HEK293 (cell line): ENCODE results near the gene RING1.

Experiments
- CTCF ChIA-PET: fragments of 350-600 bp; formaldehyde crosslinking; extraction: SDS; loops from one replicate; lab custom pipeline; 2021; ENCODE audit warnings: antibody characterized with exemption; lab: Yijun Ruan, JAX
- POLR2A ChIA-PET: fragments of 300-600 bp; formaldehyde crosslinking; extraction: SDS; loops from one replicate; lab custom pipeline; 2020; ENCODE audit warnings: antibody characterized with exemption, inconsistent platforms; lab: Yijun Ruan, JAX
- H3K27ac ChIP-seq: fragments of 200-500 bp; sonication (Bioruptor generic); 2 replicates; pipeline ENCODE4 v1.5.1; 2014; ENCODE audit warnings: low read depth, low read length, control low read depth, inconsistent platforms; ENCODE audit errors: extremely low read depth
- H3K36me3 ChIP-seq, 2 experiments: fragments of 200-500 bp in 1 of 2; sonication (Bioruptor generic) in 1 of 2; 1 replicate in 1 of 2; 2 replicates in 1 of 2; pipeline ENCODE4 v1.5.1; 2014 to 2017; ENCODE audit warnings: inconsistent platforms in 2 of 2, low read length in 2 of 2; ENCODE audit not compliant: control insufficient read depth in 2 of 2, insufficient read depth in 1 of 2
- H3K4me1 ChIP-seq: fragments of 200-500 bp; sonication (Bioruptor generic); 2 replicates; pipeline ENCODE4 v1.5.1; 2014; ENCODE audit warnings: mild to moderate bottlenecking, low read length, inconsistent platforms; ENCODE audit not compliant: control insufficient read depth, insufficient read depth
- H3K4me3 ChIP-seq: 2 replicates; pipeline ENCODE4 v1.5.1; 2011; ENCODE audit warnings: low read depth, mild to moderate bottlenecking, control low read depth, low read length, moderate library complexity
- H3K9me3 ChIP-seq: fragments of 200-500 bp; sonication (Bioruptor generic); 2 replicates; pipeline ENCODE4 v1.5.1; 2014; ENCODE audit warnings: low read depth, low read length, inconsistent platforms; ENCODE audit not compliant: control insufficient read depth, insufficient read depth
- BCL11A ChIP-seq: fragments of 450-650 bp; formaldehyde crosslinking; IDR thresholded peaks from 2 replicates; pipeline ENCODE4 v1.5.1; 2016; ENCODE audit warnings: low read depth, missing biosample characterization, missing genetic modification characterization
- BCL11B ChIP-seq: fragments of 450-650 bp; formaldehyde crosslinking; IDR thresholded peaks from 2 replicates; pipeline ENCODE4 v1.5.1; 2016; ENCODE audit warnings: low read depth, missing biosample characterization, missing genetic modification characterization
- HOXC10 ChIP-seq: sonication (generic); formaldehyde crosslinking; IDR thresholded peaks from 2 replicates; pipeline ENCODE4 v1.8.1; 2023; ENCODE audit warnings: mild to moderate bottlenecking, missing genetic modification reagents
- HOXD13 ChIP-seq: sonication (generic); formaldehyde crosslinking; IDR thresholded peaks from 2 replicates; pipeline ENCODE4 v1.8.0; 2022; ENCODE audit warnings: missing genetic modification reagents, borderline replicate concordance
- INSM2 ChIP-seq: fragments of 450-650 bp; formaldehyde crosslinking; IDR thresholded peaks from 2 replicates; pipeline ENCODE4 v1.5.1; 2016; ENCODE audit warnings: missing biosample characterization, missing genetic modification characterization
- KLF10 ChIP-seq: fragments of 450-650 bp; IDR thresholded peaks from 2 replicates; pipeline ENCODE4 v1.5.1; 2018; ENCODE audit warnings: missing biosample characterization, mild to moderate bottlenecking, missing genetic modification characterization
- MEIS1 ChIP-seq: sonication (generic); formaldehyde crosslinking; IDR thresholded peaks from 2 replicates; pipeline ENCODE4 v1.8.1; 2022; ENCODE audit warnings: missing genetic modification reagents, mild to moderate bottlenecking, borderline replicate concordance
- MYNN ChIP-seq: fragments of 450-650 bp; formaldehyde crosslinking; IDR thresholded peaks from 2 replicates; pipeline ENCODE4 v1.5.1; 2016; ENCODE audit warnings: missing biosample characterization, missing genetic modification characterization, borderline replicate concordance
- PATZ1 ChIP-seq: fragments of 450-650 bp; formaldehyde crosslinking; IDR thresholded peaks from 2 replicates; pipeline ENCODE4 v1.5.1; 2016; ENCODE audit warnings: missing biosample characterization, missing genetic modification characterization
- PRDM4 ChIP-seq: fragments of 450-650 bp; formaldehyde crosslinking; IDR thresholded peaks from 2 replicates; pipeline ENCODE4 v1.5.1; 2017; ENCODE audit warnings: missing biosample characterization, missing genetic modification characterization
- ZBTB20 ChIP-seq: fragments of 450-650 bp; formaldehyde crosslinking; IDR thresholded peaks from 2 replicates; pipeline ENCODE4 v1.5.1; 2016; ENCODE audit warnings: missing biosample characterization, missing genetic modification characterization
- ZBTB8A ChIP-seq: fragments of 450-650 bp; formaldehyde crosslinking; IDR thresholded peaks from 2 replicates; pipeline ENCODE4 v1.5.1; 2016; ENCODE audit warnings: missing biosample characterization, missing genetic modification characterization
- ZFP37 ChIP-seq: fragments of 450-650 bp; formaldehyde crosslinking; IDR thresholded peaks from 2 replicates; pipeline ENCODE4 v1.5.1; 2016; ENCODE audit warnings: missing biosample characterization, missing genetic modification characterization
- ZFP41 ChIP-seq: fragments of 450-650 bp; formaldehyde crosslinking; IDR thresholded peaks from 2 replicates; pipeline ENCODE4 v1.5.1; 2016; ENCODE audit warnings: missing biosample characterization, missing genetic modification characterization, borderline replicate concordance
- ZNF169 ChIP-seq: fragments of 450-650 bp; formaldehyde crosslinking; IDR thresholded peaks from 2 replicates; pipeline ENCODE4 v1.5.1; 2016; ENCODE audit warnings: missing biosample characterization, missing genetic modification characterization
- ZNF214 ChIP-seq: fragments of 450-650 bp; formaldehyde crosslinking; IDR thresholded peaks from 2 replicates; pipeline ENCODE4 v1.5.1; 2017; ENCODE audit warnings: missing biosample characterization, mild to moderate bottlenecking, missing genetic modification characterization, borderline replicate concordance
- ZNF266 ChIP-seq: fragments of 450-650 bp; formaldehyde crosslinking; IDR thresholded peaks from 2 replicates; pipeline ENCODE4 v1.5.1; 2016; ENCODE audit warnings: missing biosample characterization, missing genetic modification characterization, low read depth
- ZNF311 ChIP-seq: fragments of 450-650 bp; formaldehyde crosslinking; IDR thresholded peaks from 2 replicates; pipeline ENCODE4 v1.5.1; 2017; ENCODE audit warnings: missing biosample characterization, missing genetic modification characterization, borderline replicate concordance
- ZNF404 ChIP-seq: fragments of 450-650 bp; formaldehyde crosslinking; IDR thresholded peaks from 2 replicates; pipeline ENCODE4 v1.5.1; 2017; ENCODE audit warnings: missing biosample characterization, missing genetic modification characterization
- ZNF501 ChIP-seq: fragments of 450-650 bp; formaldehyde crosslinking; IDR thresholded peaks from 2 replicates; pipeline ENCODE4 v1.5.1; 2016; ENCODE audit warnings: missing biosample characterization, missing genetic modification characterization
- ZNF664 ChIP-seq: fragments of 450-650 bp; formaldehyde crosslinking; IDR thresholded peaks from 2 replicates; pipeline ENCODE4 v1.5.1; 2016; ENCODE audit warnings: missing biosample characterization, missing genetic modification characterization
- ZNF677 ChIP-seq: fragments of 450-650 bp; IDR thresholded peaks from 2 replicates; pipeline ENCODE4 v1.5.0; 2018; ENCODE audit warnings: missing biosample characterization, mild to moderate bottlenecking, missing genetic modification characterization, moderate library complexity

The RING1 gene

GRCh38 chr6:33201147-33201545 lies 7.2 kb upstream of the RING1 start (continued):
- TF ChIP-seq HOXD13 (CRISPR knock-in tag): no peak
- no peak for TF ChIP-seq ZNF677 (tag by site-specific recombination)
- TF ChIP-seq BCL11B (tag by site-specific recombination): peak; percentile 89
- TF ChIP-seq ZNF404 (tag by site-specific recombination): no peak
- 0 out of 2 replicates have a peak, but pooled peaks have one; percentile 29 for TF ChIP-seq BCL11A (tag by site-specific recombination)
- TF ChIP-seq MEIS1 (CRISPR knock-in tag): no peak
- no peak for TF ChIP-seq PRDM4 (tag by site-specific recombination)
- no peak for TF ChIP-seq ZNF169
- TF ChIP-seq ZBTB8A (tag by site-specific recombination): no peak

GRCh38 chr6:33201935-33202334 lies 6.4 kb upstream of the RING1 start:
- TF ChIP-seq KLF10 (tag by site-specific recombination) (no peak), ZNF169 (no peak), ZNF501 (no peak), ZFP37 (tag by site-specific recombination) (no peak)
- H3K4me3 ChIP-seq: peak overlapping the region; percentile 75; the same call in 1 of the 2 replicates
- ChIA-PET POLR2A (interaction anchor here (1.0 kb wide), 1 partner anchor 47 kb away, joined by 3 read pairs; no protein-coding TSS in a partner anchor), CTCF (interaction anchor here (1.4 kb wide), 1 partner anchor 46 kb away, joined by 6 read pairs; no protein-coding TSS in a partner anchor)
- H3K27ac ChIP-seq: no peak overlapping the region
- H3K9me3 ChIP-seq: no peaks in the 10 kb centered on the region
- peaks cover 26% of the 10 kb centered on the region for H3K4me1 ChIP-seq
- peaks cover 1 to 33% of the 10 kb centered on the region in 2 experiments; a peak in 2 of 3 replicates for H3K36me3 ChIP-seq

GRCh38 chr6:33202799-33203198 lies 5.5 kb upstream of the RING1 start:
- TF ChIP-seq ZNF214: no peak
- no peak for TF ChIP-seq ZBTB8A (tag by site-specific recombination)
- TF ChIP-seq ZNF311: no peak
- TF ChIP-seq MYNN (tag by site-specific recombination): no peak
- no peak for TF ChIP-seq ZNF266 (tag by site-specific recombination)
- no peak for TF ChIP-seq HOXC10 (CRISPR knock-in tag)
- H3K36me3 ChIP-seq: peaks cover 0 to 29% of the 10 kb centered on the region in 2 experiments; a peak in 2 of 3 replicates
- peaks cover 26% of the 10 kb centered on the region for H3K4me1 ChIP-seq

GRCh38 chr6:33203443-33204164 lies 4.7 kb upstream of the RING1 start:
- POLR2A ChIA-PET: interaction anchor here (1.2 to 1.3 kb wide), 2 partner anchors 74 to 232 kb away, joined by 3 to 4 read pairs; no protein-coding TSS in a partner anchor
- H3K27ac ChIP-seq: peak overlapping the region; percentile 25; the same call in 1 of the 2 replicates
- no peak for TF ChIP-seq ZFP41 (tag by site-specific recombination)
- no peak for TF ChIP-seq ZBTB20 (tag by site-specific recombination)
- TF ChIP-seq ZNF404 (tag by site-specific recombination): no peak
- no peak for TF ChIP-seq ZNF169
- TF ChIP-seq PATZ1 (tag by site-specific recombination): no peak
- no peak for TF ChIP-seq ZNF664 (tag by site-specific recombination)
- no peak for TF ChIP-seq INSM2 (tag by site-specific recombination)

More at GRCh38 chr6:33202799-33203198, 5.5 kb upstream of the RING1 start:
- Histone ChIP-seq H3K27ac (no peak overlapping the region), H3K9me3 (no peaks in the 10 kb centered on the region), H3K4me3 (no peak overlapping the region)
- POLR2A ChIA-PET: interaction anchor here (1.2 to 1.3 kb wide), 2 partner anchors 75 to 231 kb away, joined by 3 to 4 read pairs; no protein-coding TSS in a partner anchor
- CTCF ChIA-PET: interaction anchor here (1.4 kb wide), 1 partner anchor 45 kb away, joined by 6 read pairs; no protein-coding TSS in a partner anchor

More at GRCh38 chr6:33203443-33204164, 4.7 kb upstream of the RING1 start:
- peaks cover 0 to 29% of the 10 kb centered on the region in 2 experiments; a peak in 2 of 3 replicates for H3K36me3 ChIP-seq
- H3K9me3 ChIP-seq: no peaks in the 10 kb centered on the region
- H3K4me1 ChIP-seq: peaks cover 22% of the 10 kb centered on the region
- H3K4me3 ChIP-seq: no peak overlapping the region
- CTCF ChIA-PET: no interaction called here
